PFSK-1 (cell line): ENCODE data around the gene HECTD4.

Experiments
- FOXP2 ChIP-seq: optimal IDR thresholded peaks from 2 replicates; pipeline ENCODE3; 2011; ENCODE audit warnings: borderline replicate concordance, control low read depth, inconsistent platforms; ENCODE audit not compliant: insufficient read depth; ENCODE audit errors: extremely low read length, extremely low read depth
- POLR2AphosphoS5 ChIP-seq: IDR thresholded peaks from 2 replicates; pipeline ENCODE4 v1.6.1; 2012; ENCODE audit warnings: low read depth, mild to moderate bottlenecking, control low read depth, low read length, moderate library complexity
- REST ChIP-seq, 2 experiments: IDR thresholded peaks; 2 replicates each; pipeline versions ENCODE4 v1.6.1 to v1.8.0; 2011 to 2012; ENCODE audit warnings: low read depth in 2 of 2, low read length in 2 of 2, control low read depth in 1 of 2, inconsistent platforms in 1 of 2, mild to moderate bottlenecking in 1 of 2, moderate library complexity in 1 of 2; ENCODE audit not compliant: insufficient read depth in 1 of 2
- SIN3A ChIP-seq: IDR thresholded peaks from 2 replicates; pipeline ENCODE4 v1.6.1; 2012; ENCODE audit warnings: mild to moderate bottlenecking, low read length, moderate library complexity, borderline replicate concordance; ENCODE audit not compliant: insufficient read depth
- TAF1 ChIP-seq: IDR thresholded peaks from 2 replicates; pipeline ENCODE4 v1.6.1; 2012; ENCODE audit warnings: low read length, control low read depth, borderline replicate concordance; ENCODE audit not compliant: insufficient read depth

Gene HECTD4

GRCh38 chr12:112241176-112241575 is 141.1 kb downstream of the HECTD4 start:
- TF ChIP-seq TAF1 (no peak), POLR2AphosphoS5 (no peak), FOXP2 (no peak), REST (IDR thresholded peaks at IDR 0.05; ENCODE audit: insufficient read depth in 1 of 2, low read depth in 2 of 2, low read length in 2 of 2) (no peak)

- no peak for TF ChIP-seq POLR2AphosphoS5
- TF ChIP-seq REST (IDR thresholded peaks at IDR 0.05; ENCODE audit: insufficient read depth in 1 of 2, low read depth in 2 of 2, low read length in 2 of 2), result no peak
- TF ChIP-seq TAF1, result no peak
- TF ChIP-seq FOXP2, result no peak
These were observed 142.3 kb downstream of the HECTD4 start for GRCh38 chr12:112239881-112240280.

- TF ChIP-seq SIN3A, result no peak
- TF ChIP-seq REST (IDR thresholded peaks at IDR 0.05; ENCODE audit: insufficient read depth in 1 of 2, low read depth in 2 of 2, low read length in 2 of 2), result no peak
- no peak for TF ChIP-seq TAF1
- no peak for TF ChIP-seq FOXP2
- TF ChIP-seq POLR2AphosphoS5, result no peak
These were observed 143.2 kb downstream of the HECTD4 start for GRCh38 chr12:112239020-112239419.

- TF ChIP-seq REST (IDR thresholded peaks at IDR 0.05; ENCODE audit: insufficient read depth in 1 of 2, low read depth in 2 of 2, low read length in 2 of 2) (no peak), POLR2AphosphoS5 (no peak), TAF1 (no peak), SIN3A (no peak), FOXP2 (no peak)
These were observed 143.8 kb downstream of the HECTD4 start for GRCh38 chr12:112238441-112238840.

- TF ChIP-seq TAF1, result no peak
- no peak for TF ChIP-seq FOXP2
- TF ChIP-seq REST (IDR thresholded peaks at IDR 0.05; ENCODE audit: insufficient read depth in 1 of 2, low read depth in 2 of 2, low read length in 2 of 2), result no peak
- TF ChIP-seq SIN3A, result no peak
- no peak for TF ChIP-seq POLR2AphosphoS5
These were observed 145.4 kb downstream of the HECTD4 start for GRCh38 chr12:112236786-112237185.
